ENCODE measurements around the gene XRRA1. TPM values are rescaled to one million over a fixed set of nuclear protein-coding genes. Genes with fewer than 3 reads are reported as not detected.

The XRRA1 gene
- total RNA-seq, 1 experiment from 2014 or later: 7.3 TPM

DNA sequence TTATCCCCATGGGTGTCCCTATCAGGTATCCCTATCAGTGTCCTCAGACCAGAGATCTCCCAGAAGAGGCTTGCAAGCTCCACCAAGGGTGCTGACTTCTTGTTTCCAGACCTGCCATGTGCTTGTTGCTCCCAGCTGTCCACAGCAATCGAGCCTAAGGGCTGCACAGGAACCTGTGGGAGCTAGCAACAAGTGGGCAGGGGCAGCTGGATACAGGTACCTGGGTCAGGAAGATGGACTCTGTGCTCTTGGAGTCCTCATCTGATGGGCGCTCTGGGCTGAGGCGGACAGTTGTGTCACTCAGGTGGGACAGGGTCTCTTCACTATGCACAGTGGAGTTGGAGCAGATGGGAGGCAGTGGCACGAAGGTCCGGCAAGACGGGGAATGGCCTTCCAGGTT is 101.0 kb downstream of the XRRA1 start:
- ChIA-PET POLR2A (ENCODE audit: low non-redundant PET) (no interaction called here), CTCF (no interaction called here)
- H3K27ac ChIP-seq (ENCODE audit: low read depth, low read length, poor library complexity, severe bottlenecking): no peak overlapping the region
- TF ChIP-seq, protein P1, sequence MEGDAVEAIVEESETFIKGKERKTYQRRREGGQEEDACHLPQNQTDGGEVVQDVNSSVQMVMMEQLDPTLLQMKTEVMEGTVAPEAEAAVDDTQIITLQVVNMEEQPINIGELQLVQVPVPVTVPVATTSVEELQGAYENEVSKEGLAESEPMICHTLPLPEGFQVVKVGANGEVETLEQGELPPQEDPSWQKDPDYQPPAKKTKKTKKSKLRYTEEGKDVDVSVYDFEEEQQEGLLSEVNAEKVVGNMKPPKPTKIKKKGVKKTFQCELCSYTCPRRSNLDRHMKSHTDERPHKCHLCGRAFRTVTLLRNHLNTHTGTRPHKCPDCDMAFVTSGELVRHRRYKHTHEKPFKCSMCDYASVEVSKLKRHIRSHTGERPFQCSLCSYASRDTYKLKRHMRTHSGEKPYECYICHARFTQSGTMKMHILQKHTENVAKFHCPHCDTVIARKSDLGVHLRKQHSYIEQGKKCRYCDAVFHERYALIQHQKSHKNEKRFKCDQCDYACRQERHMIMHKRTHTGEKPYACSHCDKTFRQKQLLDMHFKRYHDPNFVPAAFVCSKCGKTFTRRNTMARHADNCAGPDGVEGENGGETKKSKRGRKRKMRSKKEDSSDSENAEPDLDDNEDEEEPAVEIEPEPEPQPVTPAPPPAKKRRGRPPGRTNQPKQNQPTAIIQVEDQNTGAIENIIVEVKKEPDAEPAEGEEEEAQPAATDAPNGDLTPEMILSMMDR (conservative IDR thresholded peaks at IDR 0.05; ENCODE audit: low read depth, low read length): no peak
- TF ChIP-seq EZH2 (IDR thresholded peaks at IDR 0.05; ENCODE audit: borderline replicate concordance, low read depth, low read length, poor library complexity, severe bottlenecking): no peak
- DNase-seq (ENCODE audit: low spot score): no peak
- intact Hi-C loops (cut with micrococcal nuclease; ENCODE audit: unreplicated experiment): no loop called here
- H3K27me3 ChIP-seq (replicated peaks; ENCODE audit: insufficient read depth, low read depth, low read length, poor library complexity): no peaks in the 10 kb centered on the region
- no TSS peak for BruUV-seq (replicated peaks)
- no peaks in the 10 kb centered on the region for H3K9me3 ChIP-seq (ENCODE audit: low read depth, low read length, poor library complexity, severe bottlenecking)
- H3K4me1 ChIP-seq (ENCODE audit: insufficient read depth, low read length, poor library complexity, severe bottlenecking): no peaks in the 10 kb centered on the region
- H3K4me3 ChIP-seq (ENCODE audit: low read depth, low read length, poor library complexity, severe bottlenecking): no peak overlapping the region
- peaks cover 4% of the 10 kb centered on the region for H3K36me3 ChIP-seq (ENCODE audit: insufficient read depth, low read length, poor library complexity, severe bottlenecking)

DNA sequence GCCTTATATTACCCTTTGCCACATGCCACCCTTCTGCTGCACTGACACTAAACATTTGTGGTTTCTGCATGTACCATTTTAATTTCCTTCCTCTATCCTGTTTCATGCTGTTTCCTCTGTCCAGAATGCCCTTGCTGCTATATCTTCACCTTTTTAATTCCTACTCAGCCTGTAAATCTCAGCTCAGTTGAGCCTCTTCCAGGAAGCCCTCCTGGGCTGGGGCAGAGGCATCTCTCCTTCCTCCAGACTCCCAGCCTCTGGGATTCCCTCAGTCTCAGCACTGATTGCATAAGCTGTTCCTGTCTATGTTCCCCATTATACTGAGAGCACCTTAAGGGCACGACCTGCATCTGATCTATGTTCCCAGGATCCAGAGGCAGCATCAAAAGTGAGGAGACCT is 101.5 kb downstream of the XRRA1 start:
- intact Hi-C loops (cut with micrococcal nuclease; ENCODE audit: unreplicated experiment): no loop called here
- Histone ChIP-seq H3K27ac (ENCODE audit: low read depth, low read length, poor library complexity, severe bottlenecking) (no peak overlapping the region), H3K36me3 (ENCODE audit: insufficient read depth, low read length, poor library complexity, severe bottlenecking) (peaks cover 9% of the 10 kb centered on the region), H3K9me3 (ENCODE audit: low read depth, low read length, poor library complexity, severe bottlenecking) (no peaks in the 10 kb centered on the region), H3K4me3 (ENCODE audit: low read depth, low read length, poor library complexity, severe bottlenecking) (no peak overlapping the region), H3K27me3 (replicated peaks; ENCODE audit: insufficient read depth, low read depth, low read length, poor library complexity) (no peaks in the 10 kb centered on the region), H3K4me1 (ENCODE audit: insufficient read depth, low read length, poor library complexity, severe bottlenecking) (no peaks in the 10 kb centered on the region)
- no peak for DNase-seq (ENCODE audit: low spot score)
- POLR2A ChIA-PET (ENCODE audit: low non-redundant PET): no interaction called here
- TF ChIP-seq EZH2 (IDR thresholded peaks at IDR 0.05; ENCODE audit: borderline replicate concordance, low read depth, low read length, poor library complexity, severe bottlenecking): no peak
- TF ChIP-seq, protein P1 (conservative IDR thresholded peaks at IDR 0.05; ENCODE audit: low read depth, low read length): no peak
- CTCF ChIA-PET: no interaction called here
- no TSS peak for BruUV-seq (replicated peaks)

DNA sequence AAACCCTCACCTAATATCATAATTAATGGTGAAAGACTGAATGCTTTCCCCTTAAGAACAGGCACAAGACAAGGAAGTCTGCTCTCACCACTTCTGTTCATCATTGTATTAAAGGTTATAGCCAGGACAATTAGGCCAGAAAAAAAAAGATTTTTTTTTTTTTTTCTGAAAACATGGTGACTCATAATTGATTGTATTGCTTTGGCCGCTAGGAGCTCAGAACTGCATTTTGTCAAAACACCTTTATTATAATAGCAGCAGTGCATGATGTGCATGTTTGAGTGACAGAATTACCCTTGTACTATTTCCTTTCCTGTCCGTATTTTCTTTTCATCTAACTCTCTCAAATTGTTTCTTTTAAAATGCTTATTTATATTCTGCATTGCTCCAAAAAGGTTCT is 102.1 kb downstream of the XRRA1 start:
- intact Hi-C loops (cut with micrococcal nuclease; ENCODE audit: unreplicated experiment): no loop called here
- DNase-seq (ENCODE audit: low spot score): no peak
- TF ChIP-seq, protein P1 (conservative IDR thresholded peaks at IDR 0.05; ENCODE audit: low read depth, low read length): no peak
- TF ChIP-seq EZH2 (IDR thresholded peaks at IDR 0.05; ENCODE audit: borderline replicate concordance, low read depth, low read length, poor library complexity, severe bottlenecking): no peak
- ChIA-PET CTCF (no interaction called here), POLR2A (ENCODE audit: low non-redundant PET) (no interaction called here)
- H3K27ac ChIP-seq (ENCODE audit: low read depth, low read length, poor library complexity, severe bottlenecking): no peak overlapping the region
- H3K27me3 ChIP-seq (replicated peaks; ENCODE audit: insufficient read depth, low read depth, low read length, poor library complexity): no peaks in the 10 kb centered on the region
- H3K4me3 ChIP-seq (ENCODE audit: low read depth, low read length, poor library complexity, severe bottlenecking): no peak overlapping the region
- peaks cover 12% of the 10 kb centered on the region for H3K36me3 ChIP-seq (ENCODE audit: insufficient read depth, low read length, poor library complexity, severe bottlenecking)
- H3K9me3 ChIP-seq (ENCODE audit: low read depth, low read length, poor library complexity, severe bottlenecking): no peaks in the 10 kb centered on the region
- no peaks in the 10 kb centered on the region for H3K4me1 ChIP-seq (ENCODE audit: insufficient read depth, low read length, poor library complexity, severe bottlenecking)
- no TSS peak for BruUV-seq (replicated peaks)
